Calu3 (cell line): Measurements from ENCODE around the gene DND1. TPM values are rescaled to one million over a fixed set of nuclear protein-coding genes. Genes with fewer than 3 reads are reported as not detected.
"Not testable (repeated sequence)": the region's sequence is repeated elsewhere in the genome, so short reads cannot be mapped to it uniquely, and the experiment has no call there.

Experiments used
- Bru-seq: library from RNA; stranded (reverse); fragments of 400-500 nt; gene quantifications from one replicate; lab custom pipeline; 2021; lab: Mats Ljungman, UMichigan
- BruChase-seq, 2 experiments: library from RNA; stranded (reverse); fragments of 400-500 nt; gene quantifications; one replicate each; lab custom pipeline; 2021; lab: Mats Ljungman, UMichigan
- BruUV-seq: library from RNA; stranded (reverse); fragments of 400-500 nt; replicated peaks from 2 replicates; lab custom pipeline; 2021; lab: Mats Ljungman, UMichigan
- CTCF ChIA-PET: fragments of 300-600 bp; sonication (Branson Sonifier 250); formaldehyde crosslinking; loops from one replicate; lab custom pipeline; 2022; ENCODE audit warnings: antibody characterized with exemption; lab: Charles Lee
- DNase-seq: peaks from one replicate; pipeline ENCODE4 v3.0.0; 2022
- H3K27ac Mint-ChIP-seq: one replicate; pipeline ENCODE4 v1.8.0; 2022; ENCODE audit warnings: mixed read lengths; ENCODE audit not compliant: unreplicated experiment
- H3K27me3 Mint-ChIP-seq: one replicate; pipeline ENCODE4 v1.8.0; 2022; ENCODE audit warnings: mixed read lengths; ENCODE audit not compliant: unreplicated experiment
- H3K36me3 Mint-ChIP-seq: one replicate; pipeline ENCODE4 v1.8.0; 2022; ENCODE audit warnings: mild to moderate bottlenecking, moderate library complexity, mixed read lengths; ENCODE audit not compliant: insufficient read depth, unreplicated experiment
- H3K4me1 Mint-ChIP-seq: one replicate; pipeline ENCODE4 v1.8.0; 2022; ENCODE audit warnings: mild to moderate bottlenecking, low read depth, mixed read lengths; ENCODE audit not compliant: unreplicated experiment
- H3K4me3 Mint-ChIP-seq: one replicate; pipeline ENCODE4 v1.8.0; 2022; ENCODE audit warnings: mild to moderate bottlenecking, low read depth, moderate library complexity, mixed read lengths; ENCODE audit not compliant: unreplicated experiment
- H3K9me3 Mint-ChIP-seq: one replicate; pipeline ENCODE4 v1.8.0; 2022; ENCODE audit warnings: low read depth, mixed read lengths; ENCODE audit not compliant: unreplicated experiment
- intact Hi-C: fragments of 100-400 bp; cut with micrococcal nuclease; formaldehyde crosslinking; loops from one replicate; pipeline ENCODE4 v1.10.0; 2022; ENCODE audit not compliant: unreplicated experiment
- long read RNA-seq: library from polyadenylated mRNA; stranded (forward); transcript quantifications from one replicate; pipeline ENCODE4 v2.0.0, GENCODE V29; 2022
- total RNA-seq: library from RNA; stranded (reverse); gene quantifications from 2 replicates; pipeline ENCODE4 v1.2.3, GENCODE V29; 2022
- TF ChIP-seq, protein P1 (sequence below): fragments of 200-600 bp; IDR thresholded peaks from one replicate; pipeline ENCODE4 v1.8.0; 2022; ENCODE audit warnings: antibody characterized with exemption; ENCODE audit not compliant: unreplicated experiment

DND1 gene
- total RNA-seq (2.8 and 2.9 TPM in 2 replicates), Bru-seq, nascent RNA (percentile 51 among the genes with signal in this experiment), BruChase-seq, experiment 1, labeled RNA remaining after a 6-hour chase (percentile 51 among the genes with signal in this experiment), BruChase-seq, experiment 2, labeled RNA remaining after a 2-hour chase (percentile 47 among the genes with signal in this experiment)
- long read RNA-seq, partial matches to known transcripts = 0 of 1 reads
- long read RNA-seq, other reads (novel, unspliced or antisense) = 1 of 1 reads

DNA sequence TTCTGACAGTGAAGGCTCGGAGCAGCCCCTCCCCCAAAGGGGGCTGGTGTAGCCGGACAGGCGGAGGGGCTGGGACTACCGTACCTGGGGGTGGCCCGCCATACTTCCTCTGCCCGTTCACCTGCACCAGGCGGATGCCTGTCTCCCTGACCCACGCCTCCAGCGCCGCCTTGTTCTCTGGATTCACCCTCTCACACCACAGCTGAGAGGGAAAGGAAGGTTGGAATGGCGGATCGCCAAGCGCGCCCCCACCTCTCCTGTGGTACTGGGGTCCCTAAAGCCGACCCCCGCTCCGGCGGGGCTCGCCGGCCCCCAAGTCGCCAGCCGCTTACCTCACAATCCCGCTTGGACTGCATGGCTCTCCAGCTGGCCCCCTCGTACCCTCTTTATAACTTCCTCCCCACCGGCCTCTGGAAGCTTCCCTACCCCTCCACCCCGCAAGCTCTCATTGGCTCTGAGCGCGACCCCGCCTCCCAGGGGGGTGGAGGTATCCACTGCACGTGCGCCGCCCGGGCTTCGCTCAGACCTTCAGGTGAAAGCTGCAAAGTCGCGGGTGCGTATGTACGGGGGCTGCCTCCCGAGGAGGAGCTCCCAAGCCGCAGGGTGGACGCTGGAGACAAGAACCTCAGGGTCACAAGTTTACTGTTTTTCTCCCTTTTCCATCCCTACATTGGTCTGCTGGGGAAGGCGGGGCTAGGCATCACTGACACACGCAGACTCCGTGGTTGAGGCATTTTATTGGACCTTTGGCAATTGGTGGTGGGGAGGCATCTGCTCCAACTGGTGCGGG, at the start of gene DND1:
Gene DND1, minus strand, starts transcription at position 390 of the 790 bp plus-strand sequence. Its CDS starts 34 bp downstream, at position 356.
- intact Hi-C loops = no loop called here
- Mint-ChIP-seq H3K27me3 (no peaks in the 10 kb centered on the region), H3K27ac (no peak within 1 kb of the TSS)

DNA sequence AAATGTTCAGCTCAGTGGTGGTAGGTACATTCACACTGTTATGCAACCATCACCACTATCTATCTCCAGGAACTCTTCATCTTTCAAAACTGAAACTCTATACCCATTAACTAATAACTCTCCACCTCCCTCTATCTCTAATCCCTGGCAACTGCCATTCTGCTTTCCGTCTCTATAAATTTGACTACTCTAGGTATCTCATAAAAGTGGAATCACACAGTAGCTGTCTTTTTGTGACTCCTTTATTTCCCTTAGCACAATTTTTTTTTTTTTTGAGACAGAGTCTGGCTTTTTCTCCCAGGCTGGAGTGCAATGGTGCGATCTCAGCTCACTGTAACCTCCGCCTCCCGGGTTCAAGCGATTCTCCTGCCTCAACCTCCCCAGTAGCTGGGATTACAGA, 48.0 kb upstream of the DND1 start:
- DNase-seq, BruUV-seq, CTCF ChIA-PET, H3K27me3 Mint-ChIP-seq, H3K4me3 Mint-ChIP-seq, H3K9me3 Mint-ChIP-seq, H3K27ac Mint-ChIP-seq: not testable (repeated sequence)
- intact Hi-C loops = loop anchor here (5.0 to 10.0 kb wide), 2 partner anchors 147 to 359 kb away; partner anchors contain the start of gene SLC4A9
- H3K4me1 Mint-ChIP-seq = peaks cover 35% of the 10 kb centered on the region
- H3K36me3 Mint-ChIP-seq = peaks cover 36% of the 10 kb centered on the region

More for the DNA sequence above, at the start of gene DND1:
- TF ChIP-seq, protein P1, sequence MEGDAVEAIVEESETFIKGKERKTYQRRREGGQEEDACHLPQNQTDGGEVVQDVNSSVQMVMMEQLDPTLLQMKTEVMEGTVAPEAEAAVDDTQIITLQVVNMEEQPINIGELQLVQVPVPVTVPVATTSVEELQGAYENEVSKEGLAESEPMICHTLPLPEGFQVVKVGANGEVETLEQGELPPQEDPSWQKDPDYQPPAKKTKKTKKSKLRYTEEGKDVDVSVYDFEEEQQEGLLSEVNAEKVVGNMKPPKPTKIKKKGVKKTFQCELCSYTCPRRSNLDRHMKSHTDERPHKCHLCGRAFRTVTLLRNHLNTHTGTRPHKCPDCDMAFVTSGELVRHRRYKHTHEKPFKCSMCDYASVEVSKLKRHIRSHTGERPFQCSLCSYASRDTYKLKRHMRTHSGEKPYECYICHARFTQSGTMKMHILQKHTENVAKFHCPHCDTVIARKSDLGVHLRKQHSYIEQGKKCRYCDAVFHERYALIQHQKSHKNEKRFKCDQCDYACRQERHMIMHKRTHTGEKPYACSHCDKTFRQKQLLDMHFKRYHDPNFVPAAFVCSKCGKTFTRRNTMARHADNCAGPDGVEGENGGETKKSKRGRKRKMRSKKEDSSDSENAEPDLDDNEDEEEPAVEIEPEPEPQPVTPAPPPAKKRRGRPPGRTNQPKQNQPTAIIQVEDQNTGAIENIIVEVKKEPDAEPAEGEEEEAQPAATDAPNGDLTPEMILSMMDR = no peak
- CTCF ChIA-PET = interaction anchor here (1.6 kb wide), 1 partner anchor 46 kb away, joined by 4 read pairs; no protein-coding TSS in a partner anchor
- BruUV-seq = no TSS peak
- H3K36me3 Mint-ChIP-seq = peaks cover 58% of the 10 kb centered on the region
- no peaks in the 10 kb centered on the region for H3K4me1 Mint-ChIP-seq
- no peaks in the 10 kb centered on the region for H3K9me3 Mint-ChIP-seq
- no peak within 1 kb of the TSS for H3K4me3 Mint-ChIP-seq
- DNase-seq = no peak

DNA sequence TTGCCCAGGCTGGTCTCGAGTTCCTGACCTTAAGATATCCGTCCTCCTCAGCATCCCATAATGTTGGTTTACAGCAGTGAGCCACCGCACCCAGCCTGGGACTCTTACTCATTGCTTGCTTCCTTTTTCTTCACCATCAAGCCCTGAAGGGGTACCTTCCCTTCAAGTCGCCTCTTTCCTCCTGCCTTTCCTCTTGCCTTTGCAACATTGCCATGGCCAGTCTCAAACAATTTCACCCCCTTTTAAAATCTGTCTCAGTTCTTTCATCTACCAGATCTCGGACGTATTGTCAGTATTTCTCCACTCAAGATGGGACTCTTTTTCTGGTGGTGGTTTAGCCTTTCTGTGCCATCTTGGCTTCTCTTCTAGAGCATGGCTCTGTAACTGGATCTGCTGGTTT, 47.4 kb upstream of the DND1 start:
- H3K27me3 Mint-ChIP-seq, DNase-seq, BruUV-seq, H3K27ac Mint-ChIP-seq, H3K9me3 Mint-ChIP-seq: not testable (repeated sequence)
- peaks cover 31% of the 10 kb centered on the region for H3K4me1 Mint-ChIP-seq
- peak overlapping the region; percentile 84 for H3K4me3 Mint-ChIP-seq
- CTCF ChIA-PET = interaction anchor here (0.7 to 2.3 kb wide), 4 partner anchors 10 to 374 kb away, joined by 3 to 25 read pairs (median 4); partner anchors contain the start of gene HBEGF
- H3K36me3 Mint-ChIP-seq = peaks cover 30% of the 10 kb centered on the region
- intact Hi-C loops = loop anchor here (1.0 to 10.0 kb wide), 3 partner anchors 20 to 358 kb away; partner anchors contain the start of genes SLC4A9 and ZMAT2

DNA sequence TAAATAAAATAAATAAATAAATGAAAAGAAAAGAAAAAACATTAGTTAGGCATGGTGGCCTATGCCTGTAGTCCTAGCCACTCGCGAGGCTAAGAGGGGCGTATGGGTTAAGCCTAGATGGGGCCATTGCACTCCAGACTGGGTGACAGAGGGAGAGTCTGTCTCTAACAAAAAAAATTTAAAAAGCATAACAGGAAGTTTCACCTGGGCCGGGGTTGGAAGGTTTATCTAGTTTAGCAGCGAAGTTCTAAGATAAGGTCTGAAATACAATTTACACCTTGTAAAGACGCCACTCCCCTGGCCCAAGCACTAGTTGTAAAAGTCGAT, 44.9 kb upstream of the DND1 start:
- Mint-ChIP-seq H3K4me1 (peaks cover 27% of the 10 kb centered on the region), H3K9me3 (no peaks in the 10 kb centered on the region), H3K4me3 (peak overlapping the region; percentile 84), H3K36me3 (peaks cover 24% of the 10 kb centered on the region), H3K27ac (peak overlapping the region; percentile 99), H3K27me3 (no peaks in the 10 kb centered on the region)
- TF ChIP-seq, protein P1 = no peak
- intact Hi-C loops = loop anchor here (2.0 to 10.0 kb wide), 4 partner anchors 53 to 847 kb away; partner anchors contain the start of genes SRA1 and WDR55
- DNase-seq = no peak
- CTCF ChIA-PET = interaction anchor here (0.6 to 2.3 kb wide), 13 partner anchors 7 to 901 kb away, joined by 3 to 25 read pairs (median 4); partner anchors contain the start of genes DIAPH1, EIF4EBP3, HARS1 and HARS2
- BruUV-seq = TSS peak; percentile 89

DNA sequence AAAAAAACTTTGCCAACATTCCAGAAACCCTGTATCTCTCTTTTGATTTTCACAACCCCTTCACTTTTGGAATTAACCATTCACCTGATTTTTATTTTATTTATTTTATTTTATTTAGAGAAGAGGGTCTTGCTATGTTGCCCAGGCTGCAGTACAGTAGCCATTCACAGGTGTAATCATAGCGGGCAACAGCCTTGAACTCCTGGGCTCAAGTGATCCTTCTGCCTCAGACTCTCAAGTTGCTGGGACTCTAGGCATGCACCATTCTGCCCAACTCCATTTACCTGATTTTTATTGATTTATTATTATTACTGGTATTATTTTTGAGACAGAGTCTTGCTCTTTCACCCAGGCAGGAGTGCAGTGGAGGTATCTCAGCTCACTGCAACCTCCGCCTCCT, 42.9 kb upstream of the DND1 start:
- intact Hi-C loops = loop anchor here (5.0 to 10.0 kb wide), 3 partner anchors 161 to 849 kb away; partner anchors contain the start of gene SRA1
- CTCF ChIA-PET, H3K9me3 Mint-ChIP-seq, H3K27ac Mint-ChIP-seq, DNase-seq, H3K27me3 Mint-ChIP-seq, BruUV-seq, H3K4me3 Mint-ChIP-seq: not testable (repeated sequence)
- H3K36me3 Mint-ChIP-seq = peaks cover 33% of the 10 kb centered on the region
- H3K4me1 Mint-ChIP-seq = peaks cover 33% of the 10 kb centered on the region
